HG03354 (cell line): ENCODE measurements around the gene POU2F3.
"Not testable (repeated sequence)": the region's sequence is repeated elsewhere in the genome, so short reads cannot be mapped to it uniquely, and the experiment has no call there.

Experiments used
- ATAC-seq: cut with Tn5 transposase; IDR thresholded peaks from one replicate; pipeline ENCODE4 v1.9.1; 2021; ENCODE audit warnings: mild to moderate bottlenecking; ENCODE audit not compliant: unreplicated experiment, poor library complexity, severe bottlenecking

The POU2F3 gene

DNA sequence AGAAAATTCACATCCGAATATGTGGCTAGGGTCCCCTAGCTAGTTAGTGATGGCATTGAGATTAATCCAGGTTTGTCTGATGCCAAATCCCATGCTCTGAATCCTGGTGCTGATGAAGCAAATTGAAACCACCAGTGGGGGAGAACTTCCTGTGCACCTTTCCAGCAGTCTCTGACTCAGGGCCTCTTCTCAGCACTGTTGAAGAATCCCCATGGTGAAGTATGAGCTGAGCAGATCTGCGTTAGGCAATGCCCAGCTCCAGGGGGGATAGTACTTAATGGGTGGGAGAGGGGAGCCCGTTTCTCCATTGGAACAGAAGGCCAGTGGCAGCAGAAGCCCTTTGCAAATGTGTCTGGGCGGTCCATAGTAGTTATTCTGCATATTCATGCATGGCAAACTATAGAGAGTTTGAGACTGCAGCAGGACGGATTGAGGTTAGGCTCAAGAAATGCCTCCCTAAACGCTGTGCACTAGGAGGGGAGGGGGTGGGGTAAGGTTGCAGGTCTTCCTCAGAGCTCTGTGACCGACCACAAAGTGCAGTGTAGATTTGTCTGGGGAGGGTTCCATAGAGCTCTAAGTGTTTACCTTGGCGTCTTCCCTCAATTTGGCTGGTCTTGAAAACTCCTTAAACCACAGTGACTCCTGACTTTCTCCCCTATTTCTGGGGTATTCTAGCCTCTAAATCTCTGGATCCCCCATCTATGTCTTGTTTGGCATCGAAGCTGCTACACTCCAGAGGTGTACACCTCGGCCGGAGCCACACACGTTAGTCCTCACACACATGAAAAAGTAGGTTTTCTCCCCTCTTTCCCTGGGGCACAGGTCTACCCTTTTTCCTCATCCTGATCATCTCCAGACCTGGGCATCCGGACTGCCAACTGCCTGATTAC, 4.8 kb downstream of the POU2F3 start:
- no peak for ATAC-seq

DNA sequence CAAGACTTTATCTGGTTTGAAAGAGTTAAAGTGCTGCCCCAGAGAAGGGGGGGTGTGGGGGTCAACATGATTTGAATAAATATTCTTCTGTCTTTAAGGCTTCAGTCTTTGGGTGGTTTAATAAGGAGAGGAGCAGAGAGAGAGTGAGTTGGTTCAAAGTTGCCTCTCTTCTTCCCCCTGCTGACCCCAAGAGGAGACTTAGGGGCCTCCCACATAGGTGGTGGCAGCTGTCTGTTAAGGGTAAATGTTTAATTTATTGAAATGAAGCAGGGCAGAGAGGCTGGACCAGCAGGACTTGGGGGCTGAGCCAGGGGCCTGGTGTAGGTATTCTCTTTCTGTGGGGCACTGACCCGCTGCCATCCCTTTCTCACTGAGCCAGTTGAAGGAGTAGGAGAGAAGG, 5.5 kb downstream of the POU2F3 start:
- no peak for ATAC-seq

DNA sequence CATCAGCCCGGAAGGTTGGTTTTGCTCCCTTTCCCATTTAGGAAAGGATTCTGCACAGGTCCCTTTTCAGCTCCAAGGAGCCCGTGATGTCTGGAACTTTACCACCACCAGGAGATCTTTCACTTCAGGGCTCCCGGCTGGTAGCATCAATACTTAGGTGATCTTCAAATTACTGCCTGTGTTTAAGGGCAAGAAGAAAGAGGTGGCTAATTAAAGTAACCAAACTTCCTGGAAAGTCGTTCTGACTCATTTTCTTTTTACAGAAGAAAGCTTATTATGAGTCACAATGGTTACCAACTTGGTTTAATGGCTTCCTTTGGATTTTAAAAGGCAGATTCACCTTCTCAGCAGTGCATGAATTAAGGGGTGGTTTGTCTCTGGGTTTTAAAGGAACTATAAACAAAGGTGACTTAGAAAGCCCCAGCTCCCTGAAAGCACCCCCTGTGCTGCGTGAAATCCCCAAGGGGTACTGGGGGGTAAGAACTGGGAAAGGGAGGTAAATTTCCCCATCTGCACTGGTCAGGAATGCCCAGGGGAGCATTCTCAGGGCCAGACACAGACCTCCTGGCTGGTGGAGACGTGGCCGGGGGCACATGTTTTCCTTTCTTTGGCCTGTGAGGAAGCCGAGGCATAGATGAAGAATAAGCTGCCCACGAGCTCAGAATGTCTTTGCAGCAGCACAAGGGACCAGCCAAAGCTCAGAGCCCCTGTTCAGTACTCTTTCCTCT, 8.8 kb downstream of the POU2F3 start:
- ATAC-seq: peak; percentile 79

DNA sequence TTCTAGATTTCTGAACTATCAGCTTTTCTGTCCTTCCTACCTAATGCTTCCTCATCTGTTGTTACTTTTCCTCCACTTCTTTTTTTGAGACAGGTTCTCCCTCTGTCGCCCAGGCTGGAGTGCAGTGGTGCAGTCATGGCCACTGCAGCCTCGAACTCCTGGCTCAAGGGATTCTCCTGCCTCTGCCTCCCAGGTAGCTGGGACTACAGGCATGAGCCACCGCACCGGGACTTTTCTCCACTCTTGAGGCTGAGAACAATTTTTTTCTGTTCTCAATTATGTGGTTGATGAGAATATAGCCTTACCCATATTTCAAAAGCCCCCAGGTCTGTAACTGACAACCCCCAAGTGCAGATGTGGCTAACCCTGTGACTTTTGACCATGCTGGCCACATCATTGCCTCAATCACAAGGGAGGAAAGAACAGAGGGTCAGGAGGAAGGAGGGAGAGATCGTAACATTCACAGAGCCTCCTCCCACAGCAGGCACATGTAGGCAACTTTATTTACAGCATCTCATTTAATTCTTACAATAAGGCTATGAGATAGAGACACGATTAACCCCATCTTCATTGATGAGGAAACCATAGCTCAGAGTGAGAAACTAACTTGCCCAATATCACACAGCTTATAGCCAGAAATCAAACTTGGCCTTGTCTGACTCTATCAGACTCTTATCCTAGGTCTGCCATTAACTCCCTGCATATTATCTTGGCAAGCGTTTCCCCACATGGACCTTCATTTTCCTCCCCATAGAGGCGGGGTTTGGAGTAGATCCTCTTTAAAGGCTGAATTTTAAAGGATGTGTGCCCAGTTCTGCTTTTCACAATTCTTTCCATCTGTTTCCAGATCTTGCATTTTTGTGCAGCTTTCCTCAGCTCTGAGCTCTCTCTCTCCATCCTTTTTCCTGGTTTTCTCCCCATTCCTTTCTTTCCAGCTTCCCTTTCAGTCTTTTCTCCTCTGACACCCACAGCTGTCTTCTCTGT, 9.6 kb downstream of the POU2F3 start:
- ATAC-seq: no peak

DNA sequence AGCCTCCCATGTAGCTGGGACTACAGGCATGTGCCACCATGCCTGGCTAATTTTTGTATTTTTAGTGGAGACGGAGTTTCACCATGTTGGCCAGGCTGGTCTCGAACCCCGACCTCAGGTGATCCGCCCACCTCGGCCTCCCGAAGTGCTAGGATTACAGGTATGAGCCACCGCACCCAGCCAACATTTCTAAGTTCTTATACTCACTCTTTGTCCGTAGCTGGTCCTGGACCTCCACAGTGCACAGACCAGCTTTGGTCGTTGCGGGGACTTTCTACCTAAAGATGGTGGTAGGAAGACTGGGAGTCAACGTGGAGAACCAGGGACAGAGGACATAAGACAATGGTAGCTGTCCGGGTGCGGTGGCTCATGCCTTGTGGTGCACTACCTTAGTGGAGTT, 13.4 kb downstream of the POU2F3 start:
- ATAC-seq: not testable (repeated sequence)

DNA sequence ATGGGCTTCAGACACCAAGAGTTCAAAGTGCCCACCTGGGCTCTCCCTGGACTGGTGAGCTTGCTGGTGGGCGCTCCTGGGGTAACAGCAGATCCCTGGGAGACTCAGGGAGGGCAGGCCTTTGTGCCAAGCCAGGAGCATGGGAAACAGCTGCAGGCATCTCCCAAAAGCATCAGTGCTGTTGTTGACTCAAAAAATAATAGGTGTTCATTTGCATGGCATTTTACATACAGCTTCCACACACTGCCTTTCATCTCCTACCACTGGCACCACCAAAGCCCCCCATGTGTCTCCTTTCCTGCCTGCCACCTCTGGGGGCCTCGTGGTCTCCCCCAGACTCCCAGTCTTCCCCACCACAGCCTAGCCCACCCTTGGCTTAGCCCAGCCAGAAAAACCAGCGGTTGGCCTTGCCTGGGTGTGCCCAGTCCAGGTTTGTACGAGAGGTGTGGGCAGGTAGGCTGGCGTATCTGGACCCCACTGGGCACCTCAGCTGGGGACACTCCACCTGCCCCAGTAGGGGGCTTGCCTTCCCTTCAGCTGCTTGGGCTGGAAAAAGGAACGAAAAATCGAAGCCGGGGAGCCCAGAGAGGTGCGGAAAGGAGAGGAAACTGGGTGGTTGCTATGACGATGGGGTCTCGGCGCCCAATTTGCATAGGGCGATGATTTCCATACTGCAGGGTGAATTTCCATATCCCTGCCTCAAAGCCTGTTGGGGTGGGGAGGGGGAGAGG, 15.0 kb downstream of the POU2F3 start:
- ATAC-seq: peak; percentile 87

DNA sequence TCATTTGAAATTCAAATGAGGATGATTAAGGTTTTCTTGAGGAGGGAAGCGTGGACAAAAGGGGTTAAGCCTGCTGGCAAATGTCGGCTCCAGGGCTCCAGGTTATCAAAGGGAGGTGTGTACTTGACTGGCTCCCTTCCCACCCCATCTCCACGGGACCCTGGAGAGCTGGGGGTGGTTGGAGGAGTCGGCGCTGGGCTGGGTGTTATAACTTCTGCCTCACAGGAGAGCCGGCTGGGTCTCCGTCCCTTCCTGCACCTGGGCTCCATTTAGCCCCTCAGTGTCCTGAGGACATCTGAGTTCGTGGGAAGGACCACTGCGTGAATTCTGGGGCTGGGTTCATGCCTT, 15.6 kb downstream of the POU2F3 start:
- peak; percentile 34 for ATAC-seq

DNA sequence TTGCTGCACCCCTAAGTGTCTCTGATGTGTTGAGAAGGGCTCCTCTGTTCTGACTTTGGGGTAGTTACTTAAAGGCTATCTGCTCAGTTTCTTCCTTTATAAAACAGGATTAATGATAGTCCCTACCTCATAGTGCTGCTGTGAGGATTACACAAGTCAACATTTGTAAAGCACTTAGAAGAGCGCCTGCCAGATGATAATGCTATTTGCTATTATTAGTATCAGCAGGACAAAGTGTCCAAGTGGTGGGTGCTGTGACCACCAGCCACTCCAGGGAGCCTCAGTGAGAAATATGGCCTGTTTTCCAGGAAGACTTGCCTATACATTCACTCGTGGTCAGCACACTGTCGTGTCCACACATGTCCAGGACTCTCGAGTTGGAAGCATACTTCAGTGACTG, 16.2 kb downstream of the POU2F3 start:
- ATAC-seq: no peak

DNA sequence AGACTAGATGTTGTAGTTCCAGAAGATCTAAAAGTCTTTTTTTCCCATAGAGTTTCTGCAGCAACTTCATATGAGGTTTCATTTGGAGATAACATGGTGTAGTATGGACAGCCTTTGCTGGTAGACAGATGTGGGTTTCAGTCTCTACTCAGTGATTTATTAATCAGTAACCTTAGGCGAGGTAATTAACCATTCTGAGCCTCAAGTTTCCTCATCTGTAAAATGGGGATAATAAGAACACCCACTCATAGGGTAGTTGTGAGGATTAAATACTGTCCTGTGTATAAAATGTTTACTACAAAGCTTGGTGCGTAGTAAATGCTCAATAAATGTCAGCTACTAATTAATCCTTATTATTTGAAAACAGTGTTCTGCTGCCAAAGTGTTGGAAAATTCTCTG, 16.8 kb downstream of the POU2F3 start:
- no peak for ATAC-seq

DNA sequence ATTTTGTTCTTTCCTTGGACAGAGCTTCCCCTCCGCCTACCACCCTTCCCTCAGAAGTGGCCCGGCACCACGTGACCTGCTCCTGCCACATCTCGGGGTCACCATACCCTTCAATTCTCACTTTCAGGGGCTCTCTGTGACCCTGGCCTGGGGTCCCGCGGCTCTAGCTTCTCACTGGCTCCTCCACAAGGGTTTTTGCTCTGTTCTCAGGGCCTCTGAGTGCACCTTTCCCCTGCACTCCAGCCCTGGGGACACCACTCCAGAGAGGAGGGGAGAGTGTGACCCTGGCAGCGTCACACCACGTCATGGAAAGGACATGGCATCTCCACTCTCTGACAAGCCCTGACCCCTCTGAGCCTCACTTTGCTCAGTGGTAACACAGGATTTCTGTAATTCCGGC, 17.4 kb downstream of the POU2F3 start:
- ATAC-seq: no peak

DNA sequence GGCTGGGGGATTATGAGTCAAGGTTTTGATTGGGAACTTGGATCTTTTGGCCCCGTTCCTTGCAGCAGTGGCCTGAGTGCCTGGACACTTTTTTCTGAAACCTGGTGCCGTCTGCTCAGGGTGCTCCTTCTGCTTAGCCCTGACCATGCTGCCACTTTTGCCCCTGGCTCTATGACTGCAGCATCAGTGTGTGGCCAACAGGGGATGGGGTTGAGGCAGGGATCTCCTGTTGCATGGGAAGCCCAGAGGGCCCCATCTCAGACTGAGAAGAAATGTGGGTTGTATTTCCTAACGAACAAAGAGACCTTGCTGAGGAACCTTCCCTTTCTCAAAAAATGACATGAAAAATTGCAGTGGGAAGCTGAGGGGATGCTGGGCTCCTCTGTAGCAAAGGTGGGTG, 18.7 kb downstream of the POU2F3 start:
- ATAC-seq: no peak

DNA sequence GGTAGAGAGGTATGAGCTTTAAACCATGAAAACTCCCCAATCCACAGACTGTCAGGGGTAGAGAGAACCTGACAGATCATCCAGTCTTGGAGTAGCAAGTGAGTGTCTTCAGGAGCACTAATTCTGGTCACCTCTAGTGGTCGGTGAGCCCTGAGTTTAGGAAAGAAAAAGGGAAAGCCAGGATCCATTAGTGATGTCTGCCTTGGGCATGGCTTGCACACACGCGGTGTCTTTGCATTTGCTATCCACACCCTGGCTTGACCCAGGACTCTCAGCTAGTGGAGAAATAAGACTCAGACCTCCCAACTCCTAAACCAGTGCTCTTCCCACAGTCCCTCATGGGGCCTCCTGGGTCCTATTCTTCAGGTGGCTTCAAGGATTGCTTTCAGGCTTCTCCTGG, 19.3 kb downstream of the POU2F3 start:
- no peak for ATAC-seq

DNA sequence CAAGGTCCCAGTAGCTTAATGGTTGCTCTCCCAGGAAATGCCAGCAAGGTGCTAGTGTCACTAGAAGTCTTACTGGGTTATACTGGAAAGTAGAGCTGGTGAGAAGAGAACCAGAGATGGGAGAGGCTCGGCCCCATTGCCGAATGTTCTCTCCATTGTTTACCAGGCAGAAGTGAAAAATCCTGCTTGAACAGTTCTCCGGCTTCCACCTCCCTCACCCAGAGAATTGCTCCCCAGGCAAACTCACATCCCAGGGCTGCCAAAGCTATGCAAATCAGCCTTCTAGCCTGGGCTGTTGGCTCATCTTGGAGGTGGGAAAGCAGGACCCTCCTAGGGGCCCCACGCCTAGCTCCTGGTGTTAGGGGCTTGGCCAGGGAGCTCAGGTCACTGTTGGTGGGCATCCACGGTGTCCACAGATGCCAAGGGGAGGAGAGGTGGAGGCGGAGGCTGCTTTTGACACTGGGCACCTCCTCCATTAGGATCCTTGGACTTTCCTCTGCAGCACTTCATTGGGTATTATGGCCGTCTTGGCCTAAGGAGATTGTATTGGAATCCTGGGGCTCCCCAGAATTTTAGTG, 20.1 kb downstream of the POU2F3 start:
- no peak for ATAC-seq

DNA sequence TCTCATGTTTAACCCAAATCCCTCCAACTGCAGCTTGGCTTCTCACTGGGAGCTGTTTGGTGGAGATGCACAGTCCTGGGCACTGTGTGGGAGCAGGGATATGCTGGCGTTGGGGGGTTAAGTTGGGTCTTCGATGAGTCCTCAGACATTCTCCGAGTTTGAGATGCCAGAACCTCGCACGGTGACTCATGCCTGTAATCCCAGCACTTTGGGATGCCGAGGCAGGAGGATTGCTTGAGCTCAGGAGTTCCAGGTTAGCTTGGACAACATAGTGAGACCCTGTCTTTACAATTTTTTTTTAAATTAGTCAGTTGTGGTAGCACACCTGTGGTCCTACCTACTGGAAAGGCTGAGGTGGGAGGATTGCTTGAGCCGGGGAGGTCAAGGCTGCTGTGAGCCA, 20.7 kb downstream of the POU2F3 start:
- ATAC-seq: no peak

DNA sequence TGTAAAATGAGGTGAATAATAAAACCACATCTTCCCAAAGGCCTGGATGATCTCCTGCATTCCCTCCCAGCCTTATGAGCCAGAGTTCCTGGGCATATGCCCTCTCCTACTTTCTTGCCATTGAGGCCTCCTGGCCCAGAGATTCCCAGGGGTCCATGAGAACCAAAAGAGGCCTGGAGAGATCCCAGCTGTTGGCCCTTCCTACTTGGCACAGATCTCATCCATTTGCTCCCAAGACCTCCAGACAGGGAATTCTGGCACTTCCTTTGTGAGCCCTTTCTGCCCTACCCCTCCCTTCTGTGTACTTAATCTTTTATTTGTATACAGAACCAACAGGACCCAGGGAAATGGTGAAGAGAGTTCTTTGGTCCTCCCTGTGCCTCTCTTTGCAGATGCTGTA, 21.4 kb downstream of the POU2F3 start:
- ATAC-seq: no peak

DNA sequence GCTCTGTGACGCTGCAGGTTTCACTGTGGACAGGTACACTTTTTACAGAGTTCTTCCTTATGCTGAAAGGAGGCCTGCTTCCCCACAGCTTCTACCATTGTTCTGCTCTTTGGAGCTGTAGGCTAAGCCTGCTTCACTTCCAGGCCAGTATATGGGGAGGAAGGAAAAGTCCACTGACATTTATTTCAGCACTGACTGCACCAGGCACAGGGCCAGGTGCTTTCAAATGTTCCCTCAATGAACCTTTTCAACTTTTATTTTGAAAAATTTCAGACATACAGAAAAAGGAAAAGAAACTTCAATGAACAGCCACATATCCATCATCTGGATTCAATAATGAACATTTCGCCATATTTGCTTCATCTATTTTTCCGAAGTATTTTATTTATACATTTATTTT, 22.0 kb downstream of the POU2F3 start:
- ATAC-seq: no peak

DNA sequence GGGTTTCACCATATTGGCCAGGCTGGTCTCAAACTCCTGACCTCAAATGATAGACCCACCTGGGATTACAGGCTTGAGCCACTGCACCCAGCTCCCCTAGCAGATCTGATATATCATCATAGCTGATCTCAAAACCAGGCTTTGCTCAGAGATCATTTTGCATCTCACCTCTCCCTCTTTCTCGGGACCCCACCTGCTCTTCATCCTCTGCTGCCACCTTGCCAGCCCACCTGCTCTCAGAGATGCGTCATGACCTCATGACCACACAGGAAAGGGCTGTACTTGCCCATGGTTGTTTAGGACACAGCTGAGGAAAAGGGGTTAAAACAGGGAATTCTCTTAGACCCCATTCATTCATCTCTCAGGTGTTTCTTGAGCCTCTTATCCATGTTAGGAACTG, 27.4 kb downstream of the POU2F3 start:
- ATAC-seq: no peak

DNA sequence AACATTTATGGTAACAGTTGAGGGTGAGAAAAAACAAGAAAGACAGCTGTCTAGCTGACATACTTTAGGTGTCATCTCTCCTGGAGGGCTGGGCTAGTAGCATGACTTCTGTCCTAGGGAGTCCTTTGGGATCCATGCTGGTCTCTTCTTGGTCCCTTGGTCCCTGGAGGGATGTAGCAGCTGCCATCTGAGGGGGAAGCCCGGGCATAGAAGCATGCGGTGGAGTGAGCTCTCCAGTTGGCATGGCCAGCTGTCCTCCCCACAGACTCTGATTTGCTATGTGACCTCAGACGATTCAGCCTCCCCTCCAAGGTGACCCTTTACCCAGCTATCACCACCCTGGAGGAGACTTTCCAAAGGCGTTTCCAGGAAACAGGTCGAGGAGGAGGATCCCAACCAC, 28.7 kb downstream of the POU2F3 start:
- ATAC-seq: no peak

DNA sequence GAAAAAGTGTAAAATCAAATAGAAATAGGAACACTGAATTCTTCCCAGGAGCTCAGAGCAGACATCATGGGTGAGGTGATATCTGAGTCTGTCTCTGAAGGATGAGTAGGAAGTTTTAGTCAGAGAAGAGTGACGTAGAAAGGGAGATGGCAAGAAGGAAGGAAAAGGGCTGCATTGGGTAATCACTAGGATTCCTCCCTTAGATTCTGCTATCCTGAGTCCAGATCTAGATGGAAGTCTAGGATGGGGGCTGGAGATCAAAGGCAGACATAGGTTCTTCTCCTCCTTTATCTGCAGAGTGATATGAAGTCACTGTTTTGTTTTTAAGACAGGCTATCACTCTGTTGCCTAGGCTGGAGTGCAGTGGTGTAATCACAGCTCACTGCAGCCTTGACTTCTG, 30.4 kb downstream of the POU2F3 start:
- no peak for ATAC-seq
